ENCODE measurements around the gene IL1A. TPM values are rescaled to one million over a fixed set of nuclear protein-coding genes. Genes with fewer than 3 reads are reported as not detected.

IL1A gene
- total RNA-seq, 1 donor: not detected

GRCh38 chr2:112728029-112728362, 56.3 kb downstream of the IL1A start:
- TF ChIP-seq CTCF (IDR thresholded peaks at IDR 0.05; ENCODE audit: extremely low read depth, low read depth, low read length): no peak
- H3K27ac ChIP-seq (ENCODE audit: low read depth, low read length): no peak overlapping the region

GRCh38 chr2:112727276-112728028, 56.8 kb downstream of the IL1A start:
- Histone ChIP-seq H3K36me3 (ENCODE audit: insufficient read depth, low read length) (no peaks in the 10 kb centered on the region), H3K79me2 (ENCODE audit: insufficient read depth, low read length) (no peaks in the 10 kb centered on the region), H3K4me3 (ENCODE audit: insufficient read depth, low read length) (no peak overlapping the region), H3K4me1 (ENCODE audit: insufficient read depth, low read length) (no peaks in the 10 kb centered on the region), H3K27ac (ENCODE audit: low read depth, low read length) (no peak overlapping the region), H3K27me3 (ENCODE audit: insufficient read depth, low read length) (no peaks in the 10 kb centered on the region), H3K4me2 (ENCODE audit: insufficient read depth, low read length) (no peak overlapping the region), H2AFZ (ENCODE audit: low read length) (no peak overlapping the region), H3K9me3 (ENCODE audit: low read depth, low read length) (no peaks in the 10 kb centered on the region), H4K20me1 (ENCODE audit: insufficient read depth, low read length) (no peaks in the 10 kb centered on the region)
- no peak for DNase-seq (ENCODE audit: insufficient read length, low spot score, missing footprints)
- TF ChIP-seq CTCF (IDR thresholded peaks at IDR 0.05; ENCODE audit: extremely low read depth, low read depth, low read length): no peak

More at GRCh38 chr2:112728029-112728362, 56.3 kb downstream of the IL1A start:
- Histone ChIP-seq H3K36me3 (ENCODE audit: insufficient read depth, low read length) (no peaks in the 10 kb centered on the region), H3K9me3 (ENCODE audit: low read depth, low read length) (no peaks in the 10 kb centered on the region), H4K20me1 (ENCODE audit: insufficient read depth, low read length) (no peaks in the 10 kb centered on the region), H3K4me2 (ENCODE audit: insufficient read depth, low read length) (no peak overlapping the region), H3K4me1 (ENCODE audit: insufficient read depth, low read length) (no peaks in the 10 kb centered on the region), H3K27me3 (ENCODE audit: insufficient read depth, low read length) (no peaks in the 10 kb centered on the region), H2AFZ (ENCODE audit: low read length) (no peak overlapping the region), H3K79me2 (ENCODE audit: insufficient read depth, low read length) (no peaks in the 10 kb centered on the region), H3K4me3 (ENCODE audit: insufficient read depth, low read length) (no peak overlapping the region)
- no peak for DNase-seq (ENCODE audit: insufficient read length, low spot score, missing footprints)

GRCh38 chr2:112726487-112727190, 57.7 kb downstream of the IL1A start:
- Histone ChIP-seq H3K36me3 (ENCODE audit: insufficient read depth, low read length) (no peaks in the 10 kb centered on the region), H2AFZ (ENCODE audit: low read length) (peak overlapping the region; percentile 89), H3K79me2 (ENCODE audit: insufficient read depth, low read length) (no peaks in the 10 kb centered on the region), H3K27ac (ENCODE audit: low read depth, low read length) (no peak overlapping the region), H3K27me3 (ENCODE audit: insufficient read depth, low read length) (no peaks in the 10 kb centered on the region), H3K4me3 (ENCODE audit: insufficient read depth, low read length) (no peak overlapping the region), H3K4me1 (ENCODE audit: insufficient read depth, low read length) (no peaks in the 10 kb centered on the region), H3K9me3 (ENCODE audit: low read depth, low read length) (no peaks in the 10 kb centered on the region), H4K20me1 (ENCODE audit: insufficient read depth, low read length) (no peaks in the 10 kb centered on the region), H3K4me2 (ENCODE audit: insufficient read depth, low read length) (peak overlapping the region; percentile 9)
- DNase-seq (ENCODE audit: insufficient read length, low spot score, missing footprints): peak; percentile 99
- TF ChIP-seq CTCF (IDR thresholded peaks at IDR 0.05; ENCODE audit: extremely low read depth, low read depth, low read length): peak; percentile 98

Measured in osteoblast (primary cell).